ENCODE results near the gene ATP8B3. TPM values are rescaled to one million over a fixed set of nuclear protein-coding genes. Genes with fewer than 3 reads are reported as not detected.
A peak's percentile ranks its signal among the peaks of the same experiment; 100 is the strongest.

The ATP8B3 gene
- total RNA-seq, 1 donor from 2014 or later = 5.2 TPM

- peaks cover 3% of the 10 kb centered on the region for H3K36me3 Mint-ChIP-seq (ENCODE audit: unreplicated experiment)
- H3K27ac Mint-ChIP-seq (ENCODE audit: unreplicated experiment) = peak overlapping the region; percentile 88
- peak; percentile 95 for DNase-seq (ENCODE audit: extremely low spot score, unreplicated experiment)
- H3K27me3 Mint-ChIP-seq (ENCODE audit: unreplicated experiment) = no peaks in the 10 kb centered on the region
- peak overlapping the region; percentile 91 for H3K4me3 Mint-ChIP-seq (ENCODE audit: unreplicated experiment)
- no peaks in the 10 kb centered on the region for H3K9me3 Mint-ChIP-seq (ENCODE audit: unreplicated experiment)
- TF ChIP-seq CTCF (IDR thresholded peaks at IDR 0.05) = peak; percentile 72
- H3K4me1 Mint-ChIP-seq (ENCODE audit: unreplicated experiment) = peaks cover 15% of the 10 kb centered on the region
These were observed 533 bp upstream of the ATP8B3 start for GRCh38 chr19:1812426-1813191.

- H3K36me3 Mint-ChIP-seq (ENCODE audit: unreplicated experiment) = peaks cover 3% of the 10 kb centered on the region
- peaks cover 15% of the 10 kb centered on the region for H3K4me1 Mint-ChIP-seq (ENCODE audit: unreplicated experiment)
- DNase-seq (ENCODE audit: extremely low spot score, unreplicated experiment) = no peak
These were observed 593 bp downstream of the ATP8B3 start for GRCh38 chr19:1811472-1811894.

GRCh38 chr19:1810439-1811160 is 1.5 kb downstream of the ATP8B3 start:
- Mint-ChIP-seq H3K4me3 (ENCODE audit: unreplicated experiment) (no peak overlapping the region), H3K27ac (ENCODE audit: unreplicated experiment) (peak overlapping the region; percentile 52), H3K27me3 (ENCODE audit: unreplicated experiment) (no peaks in the 10 kb centered on the region), H3K9me3 (ENCODE audit: unreplicated experiment) (no peaks in the 10 kb centered on the region), H3K4me1 (ENCODE audit: unreplicated experiment) (peaks cover 15% of the 10 kb centered on the region), H3K36me3 (ENCODE audit: unreplicated experiment) (no peaks in the 10 kb centered on the region)
- TF ChIP-seq CTCF (IDR thresholded peaks at IDR 0.05) = no peak
- DNase-seq (ENCODE audit: extremely low spot score, unreplicated experiment) = no peak

More at GRCh38 chr19:1811472-1811894, 593 bp downstream of the ATP8B3 start:
- H3K27ac Mint-ChIP-seq (ENCODE audit: unreplicated experiment) = peak overlapping the region; percentile 2
- H3K4me3 Mint-ChIP-seq (ENCODE audit: unreplicated experiment) = peak overlapping the region; percentile 51
- no peaks in the 10 kb centered on the region for H3K27me3 Mint-ChIP-seq (ENCODE audit: unreplicated experiment)
- no peaks in the 10 kb centered on the region for H3K9me3 Mint-ChIP-seq (ENCODE audit: unreplicated experiment)
- no peak for TF ChIP-seq CTCF (IDR thresholded peaks at IDR 0.05)

- H3K27ac Mint-ChIP-seq (ENCODE audit: unreplicated experiment) = no peak overlapping the region
- H3K4me3 Mint-ChIP-seq (ENCODE audit: unreplicated experiment) = no peak overlapping the region
- no peak for TF ChIP-seq CTCF (IDR thresholded peaks at IDR 0.05)
- DNase-seq (ENCODE audit: extremely low spot score, unreplicated experiment) = no peak
- no peaks in the 10 kb centered on the region for H3K27me3 Mint-ChIP-seq (ENCODE audit: unreplicated experiment)
- peaks cover 15% of the 10 kb centered on the region for H3K4me1 Mint-ChIP-seq (ENCODE audit: unreplicated experiment)
- H3K36me3 Mint-ChIP-seq (ENCODE audit: unreplicated experiment) = no peaks in the 10 kb centered on the region
- H3K9me3 Mint-ChIP-seq (ENCODE audit: unreplicated experiment) = no peaks in the 10 kb centered on the region
These were observed 2.4 kb downstream of the ATP8B3 start for GRCh38 chr19:1809678-1810077.

- TF ChIP-seq CTCF (IDR thresholded peaks at IDR 0.05) = no peak
- DNase-seq (ENCODE audit: extremely low spot score, unreplicated experiment) = no peak
- H3K27me3 Mint-ChIP-seq (ENCODE audit: unreplicated experiment) = no peaks in the 10 kb centered on the region
- H3K27ac Mint-ChIP-seq (ENCODE audit: unreplicated experiment) = no peak overlapping the region
- no peak overlapping the region for H3K4me3 Mint-ChIP-seq (ENCODE audit: unreplicated experiment)
- H3K36me3 Mint-ChIP-seq (ENCODE audit: unreplicated experiment) = no peaks in the 10 kb centered on the region
- no peaks in the 10 kb centered on the region for H3K9me3 Mint-ChIP-seq (ENCODE audit: unreplicated experiment)
- H3K4me1 Mint-ChIP-seq (ENCODE audit: unreplicated experiment) = peaks cover 12% of the 10 kb centered on the region
These were observed 3.7 kb downstream of the ATP8B3 start for GRCh38 chr19:1808395-1808731.

Data from osteocyte (in vitro differentiated cells).